Neural cell (in vitro differentiated cells): ENCODE measurements around the gene NCKAP5. TPM values are rescaled to one million over a fixed set of nuclear protein-coding genes. Genes with fewer than 3 reads are reported as not detected.
A peak's percentile ranks its signal among the peaks of the same experiment; 100 is the strongest.

Source experiments
- H2AFZ ChIP-seq: fragments of 200-600, 300-800 bp; sonication (generic), shearing (Covaris generic); 2 replicates; pipeline ENCODE4 v1.6.0; 2014; ENCODE audit warnings: low read depth, mild to moderate bottlenecking, antibody characterized with exemption, low read length, moderate library complexity
- H3F3A ChIP-seq: fragments of 200-600 bp; shearing (Covaris generic); 2 replicates; pipeline ENCODE4 v1.6.1; 2016; ENCODE audit warnings: mild to moderate bottlenecking, moderate library complexity, mixed read lengths, antibody characterized with exemption, low read length; ENCODE audit not compliant: insufficient read depth, poor library complexity, severe bottlenecking
- H3K27ac ChIP-seq: fragments of 200-600, 300-800 bp; sonication (generic), shearing (Covaris generic); 2 replicates; pipeline ENCODE4 v1.5.1; 2014; ENCODE audit warnings: mild to moderate bottlenecking, low read length, moderate library complexity
- H3K27me3 ChIP-seq: fragments of 300-800, 200-600 bp; sonication (generic), shearing (Covaris generic); 2 replicates; pipeline ENCODE4 v1.6.0; 2014; ENCODE audit warnings: mild to moderate bottlenecking, low read depth, low read length, moderate library complexity; ENCODE audit not compliant: insufficient read depth
- H3K36me3 ChIP-seq: fragments of 300-800, 200-600 bp; sonication (generic), shearing (Covaris generic); 2 replicates; pipeline ENCODE4 v1.5.1; 2014; ENCODE audit warnings: mild to moderate bottlenecking, antibody characterized with exemption, low read length, moderate library complexity; ENCODE audit not compliant: insufficient read depth
- H3K4me2 ChIP-seq: fragments of 300-800, 200-600 bp; sonication (generic), shearing (Covaris generic); 2 replicates; pipeline ENCODE4 v1.6.0; 2014; ENCODE audit warnings: mild to moderate bottlenecking, low read length
- H3K4me3 ChIP-seq: fragments of 300-800, 200-600 bp; sonication (generic), shearing (Covaris generic); 2 replicates; pipeline ENCODE4 v1.5.1; 2014; ENCODE audit warnings: mild to moderate bottlenecking, low read length, moderate library complexity
- H3K79me2 ChIP-seq: fragments of 200-600 bp; shearing (Covaris generic); replicated peaks from 2 replicates; pipeline ENCODE4 v1.6.0; 2014; ENCODE audit warnings: mild to moderate bottlenecking, low read length, moderate library complexity; ENCODE audit not compliant: insufficient read depth
- H3K9ac ChIP-seq: fragments of 300-800, 200-600 bp; sonication (generic), shearing (Covaris generic); 2 replicates; pipeline ENCODE4 v1.6.1; 2016; ENCODE audit warnings: mild to moderate bottlenecking, low read length, mixed read lengths
- H3K9me2 ChIP-seq: fragments of 200-600 bp; shearing (Covaris generic); 2 replicates; pipeline ENCODE4 v1.6.1; 2016; ENCODE audit warnings: mild to moderate bottlenecking, low read length, mixed read lengths; ENCODE audit not compliant: insufficient read depth
- H3K9me3 ChIP-seq: fragments of 200-600, 300-800 bp; sonication (generic), shearing (Covaris generic); 2 replicates; pipeline ENCODE4 v1.6.1; 2016; ENCODE audit warnings: mild to moderate bottlenecking, mixed run types, low read length, moderate library complexity, mixed read lengths
- H4K20me1 ChIP-seq: fragments of 200-600 bp; shearing (Covaris generic); 2 replicates; pipeline ENCODE4 v1.6.1; 2016; ENCODE audit warnings: mild to moderate bottlenecking, mixed run types; ENCODE audit not compliant: insufficient read depth
- EP300 ChIP-seq: fragments of 450-650 bp; conservative IDR thresholded peaks from 2 replicates; pipeline ENCODE4 v1.6.1; 2014; ENCODE audit warnings: antibody characterized with exemption, mild to moderate bottlenecking, moderate library complexity; ENCODE audit not compliant: poor library complexity, severe bottlenecking
- MXI1 ChIP-seq: fragments of 450-650 bp; conservative IDR thresholded peaks from 2 replicates; pipeline ENCODE4 v1.6.1; 2014; ENCODE audit warnings: antibody characterized with exemption, mild to moderate bottlenecking; ENCODE audit not compliant: poor library complexity, severe bottlenecking
- POLR2AphosphoS5 ChIP-seq: IDR thresholded peaks from 2 replicates; pipeline ENCODE4 v1.6.1; 2012
- SMC3 ChIP-seq: fragments of 450-650 bp; conservative IDR thresholded peaks from 2 replicates; pipeline ENCODE4 v1.6.1; 2014; ENCODE audit warnings: antibody characterized with exemption, mild to moderate bottlenecking, moderate library complexity; ENCODE audit not compliant: poor library complexity
- TAF1 ChIP-seq: IDR thresholded peaks from 2 replicates; pipeline ENCODE4 v1.6.1; 2012; ENCODE audit warnings: low read depth
- polyA plus RNA-seq: library from polyadenylated mRNA; depleted of rRNA; stranded (reverse); fragments of >200 nt; gene quantifications from 2 replicates; pipeline ENCODE4 v1.2.3, GENCODE V29; 2014
- TF ChIP-seq, protein P1 (sequence below): IDR thresholded peaks from 2 replicates; pipeline ENCODE4 v1.6.1; 2012; ENCODE audit warnings: borderline replicate concordance

NCKAP5 gene
- polyA plus RNA-seq, 1 donor from 2014 or later: 2.4 TPM

DNA sequence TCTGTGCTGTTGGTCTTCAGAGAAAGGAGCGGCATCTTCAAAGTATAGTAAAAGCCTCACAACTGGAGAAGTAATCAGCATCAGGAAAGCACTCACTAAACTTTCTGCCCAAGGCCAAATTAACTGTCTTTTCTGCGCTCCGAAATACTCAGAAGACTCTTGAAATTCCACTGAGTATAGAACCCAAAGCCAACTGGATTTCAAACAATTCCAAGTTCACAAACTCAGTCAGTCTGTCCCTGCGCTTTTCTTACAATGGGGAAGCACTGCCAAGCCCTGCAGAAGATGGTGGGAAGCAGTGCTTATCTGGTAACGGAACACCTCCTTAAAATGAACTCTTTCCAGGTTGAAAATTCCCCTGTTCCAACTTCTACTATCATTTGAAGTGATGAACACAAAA, 193.5 kb downstream of the NCKAP5 start:
- Histone ChIP-seq H3K4me3 (no peak overlapping the region), H4K20me1 (no peaks in the 10 kb centered on the region), H3K9me3 (no peaks in the 10 kb centered on the region), H3K9ac (no peak overlapping the region), H3K4me2 (no peak overlapping the region), H3K27ac (no peak overlapping the region), H3K27me3 (no peaks in the 10 kb centered on the region), H2AFZ (no peak overlapping the region), H3F3A (no peaks in the 10 kb centered on the region), H3K36me3 (no peaks in the 10 kb centered on the region), H3K79me2 (no peaks in the 10 kb centered on the region), H3K9me2 (no peaks in the 10 kb centered on the region)
- no peak for TF ChIP-seq POLR2AphosphoS5
- no peak for TF ChIP-seq TAF1
- no peak for TF ChIP-seq SMC3
- TF ChIP-seq MXI1: no peak

DNA sequence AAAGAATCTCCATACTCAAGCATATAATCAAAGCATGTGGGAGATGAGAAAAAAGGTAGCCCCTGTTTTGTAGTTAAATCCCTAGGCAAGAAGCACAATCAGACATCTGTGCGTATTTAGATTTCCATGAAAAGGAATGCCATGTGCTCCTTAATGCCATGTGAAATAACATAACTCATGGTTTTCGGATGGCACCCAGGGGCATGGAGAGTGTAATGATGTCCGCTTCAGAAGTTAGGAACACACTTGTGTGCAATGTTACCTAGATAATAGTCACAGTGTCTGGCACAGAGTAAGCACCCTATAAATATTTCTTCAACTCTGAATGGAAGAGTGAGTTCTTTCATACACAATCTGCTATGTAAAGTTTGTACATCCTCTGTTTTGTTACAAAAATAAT, 197.0 kb downstream of the NCKAP5 start:
- Histone ChIP-seq H2AFZ (no peak overlapping the region), H3K27me3 (no peaks in the 10 kb centered on the region), H3F3A (no peaks in the 10 kb centered on the region), H3K79me2 (no peaks in the 10 kb centered on the region), H3K9me2 (no peaks in the 10 kb centered on the region), H3K9me3 (no peaks in the 10 kb centered on the region), H3K4me3 (no peak overlapping the region), H3K36me3 (no peaks in the 10 kb centered on the region), H3K9ac (no peak overlapping the region), H3K4me2 (no peak overlapping the region), H4K20me1 (no peaks in the 10 kb centered on the region), H3K27ac (no peak overlapping the region)
- TF ChIP-seq SMC3: no peak
- TF ChIP-seq POLR2AphosphoS5: no peak
- TF ChIP-seq, protein P1, sequence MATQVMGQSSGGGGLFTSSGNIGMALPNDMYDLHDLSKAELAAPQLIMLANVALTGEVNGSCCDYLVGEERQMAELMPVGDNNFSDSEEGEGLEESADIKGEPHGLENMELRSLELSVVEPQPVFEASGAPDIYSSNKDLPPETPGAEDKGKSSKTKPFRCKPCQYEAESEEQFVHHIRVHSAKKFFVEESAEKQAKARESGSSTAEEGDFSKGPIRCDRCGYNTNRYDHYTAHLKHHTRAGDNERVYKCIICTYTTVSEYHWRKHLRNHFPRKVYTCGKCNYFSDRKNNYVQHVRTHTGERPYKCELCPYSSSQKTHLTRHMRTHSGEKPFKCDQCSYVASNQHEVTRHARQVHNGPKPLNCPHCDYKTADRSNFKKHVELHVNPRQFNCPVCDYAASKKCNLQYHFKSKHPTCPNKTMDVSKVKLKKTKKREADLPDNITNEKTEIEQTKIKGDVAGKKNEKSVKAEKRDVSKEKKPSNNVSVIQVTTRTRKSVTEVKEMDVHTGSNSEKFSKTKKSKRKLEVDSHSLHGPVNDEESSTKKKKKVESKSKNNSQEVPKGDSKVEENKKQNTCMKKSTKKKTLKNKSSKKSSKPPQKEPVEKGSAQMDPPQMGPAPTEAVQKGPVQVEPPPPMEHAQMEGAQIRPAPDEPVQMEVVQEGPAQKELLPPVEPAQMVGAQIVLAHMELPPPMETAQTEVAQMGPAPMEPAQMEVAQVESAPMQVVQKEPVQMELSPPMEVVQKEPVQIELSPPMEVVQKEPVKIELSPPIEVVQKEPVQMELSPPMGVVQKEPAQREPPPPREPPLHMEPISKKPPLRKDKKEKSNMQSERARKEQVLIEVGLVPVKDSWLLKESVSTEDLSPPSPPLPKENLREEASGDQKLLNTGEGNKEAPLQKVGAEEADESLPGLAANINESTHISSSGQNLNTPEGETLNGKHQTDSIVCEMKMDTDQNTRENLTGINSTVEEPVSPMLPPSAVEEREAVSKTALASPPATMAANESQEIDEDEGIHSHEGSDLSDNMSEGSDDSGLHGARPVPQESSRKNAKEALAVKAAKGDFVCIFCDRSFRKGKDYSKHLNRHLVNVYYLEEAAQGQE: no peak
- TF ChIP-seq EP300: no peak

DNA sequence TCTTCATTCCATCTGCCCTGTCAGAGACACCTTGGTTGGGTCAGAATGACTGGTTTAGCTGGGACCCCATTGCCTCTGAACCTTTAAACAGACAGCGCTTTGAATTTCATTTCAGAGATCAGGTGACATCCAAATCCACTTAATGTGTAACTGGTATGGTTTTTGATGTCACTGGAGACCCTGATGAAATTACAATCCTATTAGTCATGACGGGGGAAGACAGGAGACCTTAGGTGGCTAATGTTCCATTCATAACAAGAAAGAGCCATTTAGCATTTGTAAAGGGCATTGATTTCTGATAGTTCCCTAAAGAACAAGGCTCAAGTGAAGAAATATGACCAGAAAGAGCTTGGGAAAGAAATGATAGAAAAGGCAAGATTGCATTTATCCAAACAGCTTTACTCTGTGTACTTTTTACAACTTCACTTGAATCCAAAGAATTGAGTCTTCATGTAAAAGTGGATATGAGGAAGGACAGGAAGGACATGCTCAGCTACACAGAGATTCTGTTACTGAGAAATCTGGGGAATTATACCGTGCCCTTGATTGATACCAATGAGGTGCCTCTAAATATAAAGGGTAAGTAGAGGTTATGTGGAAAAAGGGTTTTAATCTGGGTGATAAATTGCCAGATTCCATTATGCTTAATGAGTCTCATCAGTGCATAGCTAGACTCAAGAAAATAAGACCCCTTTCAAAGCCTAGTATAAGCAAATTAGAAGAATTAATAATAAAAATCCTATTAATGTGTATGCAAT, 198.2 kb downstream of the NCKAP5 start:
- Histone ChIP-seq H3K4me2 (no peak overlapping the region), H3K79me2 (no peaks in the 10 kb centered on the region), H3K9me3 (no peaks in the 10 kb centered on the region)

More for the DNA sequence above, 198.2 kb downstream of the NCKAP5 start:
- TF ChIP-seq EP300 (peak; percentile 30), SMC3 (no peak)
- peak overlapping the region; percentile 0 for H3K4me3 ChIP-seq
- H3F3A ChIP-seq: no peaks in the 10 kb centered on the region
- H3K27ac ChIP-seq: peak overlapping the region; percentile 17
- no peaks in the 10 kb centered on the region for H3K9me2 ChIP-seq
- no peak overlapping the region for H3K9ac ChIP-seq
- H4K20me1 ChIP-seq: no peaks in the 10 kb centered on the region
- no peaks in the 10 kb centered on the region for H3K27me3 ChIP-seq
- H2AFZ ChIP-seq: no peak overlapping the region
- no peaks in the 10 kb centered on the region for H3K36me3 ChIP-seq
